ENCODE measurements around the gene FBXW12. TPM values are rescaled to one million over a fixed set of nuclear protein-coding genes. Genes with fewer than 3 reads are reported as not detected.

Gene FBXW12
- total and polyA plus RNA-seq, 2 donors (not counting 1 experiment from before 2014, with no cell fraction given): not detected

DNA sequence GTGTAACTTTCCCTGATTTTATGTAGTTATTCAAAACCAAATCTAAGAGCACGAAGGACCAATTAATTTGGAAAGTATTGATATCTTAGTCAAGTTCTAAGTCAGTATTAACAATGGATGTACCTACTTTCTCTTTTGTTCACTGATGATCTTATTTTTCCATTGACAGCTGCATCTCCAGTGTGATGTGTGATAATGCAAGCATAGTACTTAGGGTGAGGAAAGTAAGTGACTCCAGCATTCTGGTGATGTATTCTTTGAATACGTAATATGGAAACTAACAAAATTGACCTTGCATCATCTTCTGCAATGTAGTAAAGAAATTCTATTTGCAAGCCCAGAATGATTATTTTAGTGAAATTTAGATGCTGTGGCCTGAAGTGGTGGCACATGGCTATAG is 22.4 kb downstream of the FBXW12 start:
- Histone ChIP-seq H3K27me3 (replicated peaks in 1 of 4; ENCODE audit: control extremely low read depth in 1 of 4, control insufficient read depth in 3 of 4, insufficient read depth in 4 of 4, low read length in 3 of 4) (peaks cover 0 to 6% (median 2%) of the 10 kb centered on the region in 4 experiments), H4K20me1 (ENCODE audit: control insufficient read depth, insufficient read depth, low read length, poor library complexity, severe bottlenecking) (no peaks in the 10 kb centered on the region), H3K36me3 (replicated peaks in 1 of 2; ENCODE audit: control extremely low read depth in 1 of 2, control insufficient read depth in 1 of 2, extremely low read depth in 1 of 2, insufficient read depth in 2 of 2, low read length in 1 of 2) (no peaks in the 10 kb centered on the region), H3K79me2 (ENCODE audit: control insufficient read depth, insufficient read depth, low read length) (no peaks in the 10 kb centered on the region), H3K27ac (ENCODE audit: low read length in 2 of 2) (no peak overlapping the region), H3K4me3 (ENCODE audit: control extremely low read depth in 1 of 5, extremely low read depth in 1 of 5, insufficient read depth in 1 of 5, low read depth in 2 of 5, low read length in 4 of 5) (no peak overlapping the region), H3K9ac (ENCODE audit: low read length) (no peak overlapping the region), H3K9me3 (ENCODE audit: control extremely low read depth in 1 of 3, control insufficient read depth in 2 of 3, insufficient read depth in 1 of 3, low read length in 2 of 3) (no peaks in the 10 kb centered on the region), H2AFZ (ENCODE audit: insufficient read depth, low read depth, low read length, poor library complexity, severe bottlenecking) (no peak overlapping the region), H3K4me1 (ENCODE audit: control insufficient read depth in 2 of 2, insufficient read depth in 2 of 2, low read length in 2 of 2) (no peaks in the 10 kb centered on the region), H3K4me2 (replicated peaks; ENCODE audit: low read depth, low read length, poor library complexity, severe bottlenecking) (no peak overlapping the region)
- intact Hi-C loops (cut with micrococcal nuclease): no loop called here
- WGBS (ENCODE audit: insufficient coverage): 100% methylated on average over 1 of the region's 2 CpGs
- POLR2A ChIA-PET: no interaction called here
- Mint-ChIP-seq H3K9me3 (ENCODE audit: insufficient read depth) (no peaks in the 10 kb centered on the region), H3K27me3 (peaks cover 45% of the 10 kb centered on the region), H3K4me1 (no peaks in the 10 kb centered on the region), H3K4me3 (no peak overlapping the region), H3K27ac (no peak overlapping the region)
- ATAC-seq (ENCODE audit: low read depth) (no peak), DNase-seq (no peak)
- CTCF ChIA-PET: interaction anchor here (0.6 to 2.8 kb wide), 2 partner anchors 42 to 165 kb away, joined by 3 to 9 read pairs; no protein-coding TSS in a partner anchor
- TF ChIP-seq EZH2 (IDR thresholded peaks at IDR 0.05; ENCODE audit: borderline replicate concordance, insufficient read depth, low read depth, low read length, poor library complexity, severe bottlenecking): no peak
- TF ChIP-seq, protein P1, sequence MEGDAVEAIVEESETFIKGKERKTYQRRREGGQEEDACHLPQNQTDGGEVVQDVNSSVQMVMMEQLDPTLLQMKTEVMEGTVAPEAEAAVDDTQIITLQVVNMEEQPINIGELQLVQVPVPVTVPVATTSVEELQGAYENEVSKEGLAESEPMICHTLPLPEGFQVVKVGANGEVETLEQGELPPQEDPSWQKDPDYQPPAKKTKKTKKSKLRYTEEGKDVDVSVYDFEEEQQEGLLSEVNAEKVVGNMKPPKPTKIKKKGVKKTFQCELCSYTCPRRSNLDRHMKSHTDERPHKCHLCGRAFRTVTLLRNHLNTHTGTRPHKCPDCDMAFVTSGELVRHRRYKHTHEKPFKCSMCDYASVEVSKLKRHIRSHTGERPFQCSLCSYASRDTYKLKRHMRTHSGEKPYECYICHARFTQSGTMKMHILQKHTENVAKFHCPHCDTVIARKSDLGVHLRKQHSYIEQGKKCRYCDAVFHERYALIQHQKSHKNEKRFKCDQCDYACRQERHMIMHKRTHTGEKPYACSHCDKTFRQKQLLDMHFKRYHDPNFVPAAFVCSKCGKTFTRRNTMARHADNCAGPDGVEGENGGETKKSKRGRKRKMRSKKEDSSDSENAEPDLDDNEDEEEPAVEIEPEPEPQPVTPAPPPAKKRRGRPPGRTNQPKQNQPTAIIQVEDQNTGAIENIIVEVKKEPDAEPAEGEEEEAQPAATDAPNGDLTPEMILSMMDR (IDR thresholded peaks at IDR 0.05): no peak

DNA sequence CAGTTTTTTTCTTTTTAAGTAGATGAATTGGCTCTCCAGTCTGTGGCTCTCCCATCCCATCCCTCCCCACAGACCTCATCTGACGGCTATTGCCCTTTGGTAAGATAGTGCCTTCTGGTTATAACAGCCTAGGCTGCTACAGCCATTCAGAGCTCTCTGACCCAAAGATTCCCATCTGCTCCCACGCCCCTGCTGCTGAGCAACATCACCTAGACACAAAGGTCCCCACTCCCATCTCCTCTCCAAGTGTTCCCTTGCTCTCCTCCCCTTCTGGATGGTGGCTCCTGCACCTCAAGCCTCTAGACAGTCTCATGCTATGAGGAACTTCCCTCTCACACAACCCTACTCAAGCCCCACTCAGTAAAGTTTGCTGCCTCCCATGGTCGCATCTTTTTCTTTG is 23.7 kb downstream of the FBXW12 start:
- DNase-seq (no peak), ATAC-seq (ENCODE audit: low read depth) (no peak)
- no peak for TF ChIP-seq EZH2 (IDR thresholded peaks at IDR 0.05; ENCODE audit: borderline replicate concordance, insufficient read depth, low read depth, low read length, poor library complexity, severe bottlenecking)
- TF ChIP-seq, protein P1 (IDR thresholded peaks at IDR 0.05): no peak
- Histone ChIP-seq H3K79me2 (ENCODE audit: control insufficient read depth, insufficient read depth, low read length) (no peaks in the 10 kb centered on the region), H3K27me3 (replicated peaks in 1 of 4; ENCODE audit: control extremely low read depth in 1 of 4, control insufficient read depth in 3 of 4, insufficient read depth in 4 of 4, low read length in 3 of 4) (peaks cover 0 to 6% (median 2%) of the 10 kb centered on the region in 4 experiments), H3K4me3 (ENCODE audit: control extremely low read depth in 1 of 5, extremely low read depth in 1 of 5, insufficient read depth in 1 of 5, low read depth in 2 of 5, low read length in 4 of 5) (no peak overlapping the region), H3K9me3 (ENCODE audit: control extremely low read depth in 1 of 3, control insufficient read depth in 2 of 3, insufficient read depth in 1 of 3, low read length in 2 of 3) (no peaks in the 10 kb centered on the region), H3K36me3 (replicated peaks in 1 of 2; ENCODE audit: control extremely low read depth in 1 of 2, control insufficient read depth in 1 of 2, extremely low read depth in 1 of 2, insufficient read depth in 2 of 2, low read length in 1 of 2) (no peaks in the 10 kb centered on the region), H3K4me2 (replicated peaks; ENCODE audit: low read depth, low read length, poor library complexity, severe bottlenecking) (no peak overlapping the region), H4K20me1 (ENCODE audit: control insufficient read depth, insufficient read depth, low read length, poor library complexity, severe bottlenecking) (no peaks in the 10 kb centered on the region), H3K27ac (ENCODE audit: low read length in 2 of 2) (no peak overlapping the region), H3K4me1 (ENCODE audit: control insufficient read depth in 2 of 2, insufficient read depth in 2 of 2, low read length in 2 of 2) (no peaks in the 10 kb centered on the region), H3K9ac (ENCODE audit: low read length) (no peak overlapping the region), H2AFZ (ENCODE audit: insufficient read depth, low read depth, low read length, poor library complexity, severe bottlenecking) (no peak overlapping the region)
- no peak overlapping the region for H3K27ac Mint-ChIP-seq
- H3K4me3 Mint-ChIP-seq: no peak overlapping the region
- intact Hi-C loops (cut with micrococcal nuclease): no loop called here
- CTCF ChIA-PET: interaction anchor here (0.7 to 2.8 kb wide), 2 partner anchors 41 to 155 kb away, joined by 3 to 9 read pairs; no protein-coding TSS in a partner anchor
- POLR2A ChIA-PET: interaction anchor here (0.7 kb wide), 1 partner anchor 910 kb away, joined by 4 read pairs; no protein-coding TSS in a partner anchor
- H3K27me3 Mint-ChIP-seq: peaks cover 39% of the 10 kb centered on the region
- WGBS (ENCODE audit: insufficient coverage): 82% methylated on average over 2 of the region's 3 CpGs
- no peaks in the 10 kb centered on the region for H3K9me3 Mint-ChIP-seq (ENCODE audit: insufficient read depth)
- H3K4me1 Mint-ChIP-seq: no peaks in the 10 kb centered on the region

Measured in B cell (primary cell).